A549 (cell line): Measurements from ENCODE around the gene C11orf65. TPM values are rescaled to one million over a fixed set of nuclear protein-coding genes. Genes with fewer than 3 reads are reported as not detected.
"Not testable (repeated sequence)": the region's sequence is repeated elsewhere in the genome, so short reads cannot be mapped to it uniquely, and the experiment has no call there.

Experiments used
- ATAC-seq, 2 experiments: fragments of 200-7000 bp in 1 of 2; fragments of >200 bp in 1 of 2; cut with Nextera tagmentation in 1 of 2; cut with Tn5 transposase in 1 of 2; 3 replicates each; pipeline versions ENCODE4 v1.8.0 to v1.9.1; 2018 to 2020; ENCODE audit warnings: mild to moderate bottlenecking in 1 of 2, moderate library complexity in 1 of 2
- CTCF ChIA-PET: fragments of 300-600 bp; sonication (Branson Sonifier 250); formaldehyde crosslinking; extraction: SDS; loops from one replicate; lab custom pipeline; 2021; ENCODE audit warnings: antibody characterized with exemption, inconsistent platforms; lab: Yijun Ruan, JAX
- POLR2A ChIA-PET: fragments of 350-600 bp; formaldehyde crosslinking; extraction: SDS; loops from one replicate; lab custom pipeline; 2021; ENCODE audit warnings: antibody characterized with exemption, inconsistent platforms; lab: Yijun Ruan, JAX
- DNase-seq, 2 experiments: peaks; one replicate each; pipeline versions ENCODE4 v3.0.0 to v3.0.0-alpha.2; 2011 to 2016; ENCODE audit warnings: low read depth in 1 of 2, low spot score in 1 of 2
- FAIRE-seq: peaks from 2 replicates; lab custom pipeline; 2011; peaks lifted over from hg19 to GRCh38; lab: Jason Lieb, UNC
- H3K27ac ChIP-seq, 2 experiments: fragments of >200 bp; sonication (Bioruptor Twin); formaldehyde crosslinking; 3 replicates each; pipeline ENCODE4 v1.5.1; 2016 to 2017
- H3K4me1 ChIP-seq: fragments of >200 bp; sonication (Bioruptor Twin); formaldehyde crosslinking; 3 replicates; pipeline ENCODE4 v1.6.1; 2016
- H3K4me2 ChIP-seq: fragments of >200 bp; sonication (Bioruptor Twin); formaldehyde crosslinking; 3 replicates; pipeline ENCODE4 v1.6.1; 2016
- H3K4me3 ChIP-seq: fragments of >200 bp; sonication (Bioruptor Twin); formaldehyde crosslinking; 3 replicates; pipeline ENCODE4 v1.5.1; 2016
- H3K9me3 ChIP-seq: fragments of >200 bp; sonication (Bioruptor Twin); formaldehyde crosslinking; 3 replicates; pipeline ENCODE4 v1.6.1; 2016
- ATOH8 ChIP-seq: fragments of 250-450 bp; sonication (Bioruptor Pico); IDR thresholded peaks from 2 replicates; pipeline ENCODE4 v1.5.0; 2020; ENCODE audit warnings: low read depth, mild to moderate bottlenecking, moderate library complexity
- BHLHE40 ChIP-seq: IDR thresholded peaks from 2 replicates; pipeline ENCODE4 v1.6.1; 2012; ENCODE audit warnings: low read depth, low read length, inconsistent platforms
- CBX2 ChIP-seq: fragments of 200-600 bp; sonication (generic); IDR thresholded peaks from 2 replicates; pipeline ENCODE4 v1.6.1; 2016; ENCODE audit warnings: low read depth, mild to moderate bottlenecking, borderline replicate concordance
- CBX8 ChIP-seq: fragments of 200-600 bp; sonication (generic); IDR thresholded peaks from 2 replicates; pipeline ENCODE4 v1.6.1; 2016
- CEBPB ChIP-seq, 2 experiments: fragments of >200 bp in 1 of 2; sonication (Bioruptor Twin) in 1 of 2; formaldehyde crosslinking in 1 of 2; IDR thresholded peaks; 2 replicates each; pipeline ENCODE4 v1.6.1; 2012 to 2016
- CHD4 ChIP-seq: fragments of 200-600 bp; sonication (generic); IDR thresholded peaks from 2 replicates; pipeline ENCODE4 v1.6.1; 2016; ENCODE audit warnings: antibody characterized with exemption, mild to moderate bottlenecking, borderline replicate concordance
- EHF ChIP-seq: fragments of 250-450 bp; sonication (Bioruptor Pico); IDR thresholded peaks from 2 replicates; pipeline ENCODE4 v1.5.0; 2020; ENCODE audit warnings: mild to moderate bottlenecking
- EHMT2 ChIP-seq: fragments of 200-600 bp; sonication (generic); IDR thresholded peaks from 2 replicates; pipeline ENCODE4 v1.6.1; 2016; ENCODE audit warnings: antibody characterized with exemption, low read depth, mild to moderate bottlenecking, moderate library complexity
- ELK1 ChIP-seq: fragments of 150-350 bp; IDR thresholded peaks from 2 replicates; pipeline ENCODE4 v1.6.1; 2014; ENCODE audit warnings: low read depth, mild to moderate bottlenecking, low read length
- EP300 ChIP-seq, 2 experiments: fragments of >200 bp; sonication (Bioruptor Twin); formaldehyde crosslinking; IDR thresholded peaks; 2 replicates in 1 of 2; 3 replicates in 1 of 2; pipeline ENCODE4 v1.6.1; 2016 to 2017
- FOSB ChIP-seq: fragments of 250-450 bp; sonication (Bioruptor Pico); IDR thresholded peaks from 2 replicates; pipeline ENCODE4 v1.5.0; 2020; ENCODE audit warnings: mild to moderate bottlenecking, moderate library complexity
- FOXS1 ChIP-seq: fragments of 250-450 bp; sonication (Bioruptor Pico); IDR thresholded peaks from 2 replicates; pipeline ENCODE4 v1.5.0; 2020; ENCODE audit warnings: mild to moderate bottlenecking, moderate library complexity
- HEYL ChIP-seq: fragments of 250-450 bp; sonication (Bioruptor Pico); IDR thresholded peaks from 2 replicates; pipeline ENCODE4 v1.8.0; 2021; ENCODE audit warnings: mild to moderate bottlenecking, moderate library complexity
- HOXB5 ChIP-seq: fragments of 250-450 bp; sonication (Bioruptor Pico); IDR thresholded peaks from 2 replicates; pipeline ENCODE4 v1.5.0; 2020; ENCODE audit warnings: mild to moderate bottlenecking, moderate library complexity
- JUN ChIP-seq, 2 experiments: fragments of >200 bp; sonication (Bioruptor Twin); formaldehyde crosslinking; IDR thresholded peaks; 2 replicates in 1 of 2; 3 replicates in 1 of 2; pipeline ENCODE4 v1.6.1; 2016 to 2017
- JUNB ChIP-seq: fragments of >200 bp; sonication (Bioruptor Twin); formaldehyde crosslinking; IDR thresholded peaks from 2 replicates; pipeline ENCODE4 v1.6.1; 2016
- KDM1A ChIP-seq: fragments of 200-600 bp; sonication (generic); IDR thresholded peaks from 2 replicates; pipeline ENCODE4 v1.6.1; 2016; ENCODE audit warnings: low read depth, mild to moderate bottlenecking
- KDM5A ChIP-seq: fragments of 200-600 bp; sonication (generic); IDR thresholded peaks from 2 replicates; pipeline ENCODE4 v1.6.1; 2016; ENCODE audit warnings: antibody characterized with exemption, mild to moderate bottlenecking
- MAX ChIP-seq: IDR thresholded peaks from 2 replicates; pipeline ENCODE4 v1.6.1; 2012
- MAZ ChIP-seq: fragments of 150-350 bp; IDR thresholded peaks from 2 replicates; pipeline ENCODE4 v1.6.1; 2014; ENCODE audit warnings: antibody characterized with exemption, low read depth, low read length, borderline replicate concordance
- PBX3 ChIP-seq: IDR thresholded peaks from 2 replicates; pipeline ENCODE4 v1.6.1; 2012
- PHF8 ChIP-seq: fragments of 200-600 bp; sonication (generic); IDR thresholded peaks from 2 replicates; pipeline ENCODE4 v1.6.1; 2016; ENCODE audit warnings: low read depth, mild to moderate bottlenecking, antibody characterized with exemption, moderate library complexity, borderline replicate concordance
- SMC3 ChIP-seq: fragments of >200 bp; sonication (Bioruptor Twin); formaldehyde crosslinking; IDR thresholded peaks from 3 replicates; pipeline ENCODE4 v1.6.1; 2018; ENCODE audit warnings: inconsistent platforms
- TP53 ChIP-seq: fragments of 250-450 bp; sonication (Bioruptor Pico); IDR thresholded peaks from 2 replicates; pipeline ENCODE4 v1.5.0; 2021; ENCODE audit warnings: mild to moderate bottlenecking, moderate library complexity
- ZC3H11A ChIP-seq: fragments of 450-650 bp; IDR thresholded peaks from 2 replicates; pipeline ENCODE4 v1.6.1; 2014; ENCODE audit warnings: antibody characterized with exemption, mild to moderate bottlenecking
- ZFP36 ChIP-seq: fragments of 450-650 bp; IDR thresholded peaks from 2 replicates; pipeline ENCODE4 v1.6.1; 2014; ENCODE audit warnings: borderline replicate concordance; ENCODE audit not compliant: partially characterized antibody
- ZSCAN20 ChIP-seq: fragments of 250-450 bp; sonication (Bioruptor Pico); IDR thresholded peaks from 2 replicates; pipeline ENCODE4 v1.8.0; 2022; ENCODE audit warnings: mild to moderate bottlenecking, moderate library complexity
- WGBS: methylation state at CpG from one replicate; pipeline ENCODE4 v1.1.6; 2017; ENCODE audit errors: missing lambda C conversion rate; 5-methylcytosine and 5-hydroxymethylcytosine counted together
- polyA plus RNA-seq, 4 experiments: library from polyadenylated mRNA; depleted of rRNA in 3 of 4; stranded (reverse); fragments of >200 nt; fragmentation: RNase III in 1 of 4; extraction: RNeasy Plus Mini Kit Qiagen cat#74134 plus additional on column Dnase treatment in 1 of 4; gene quantifications; 2 replicates in 3 of 4; 3 replicates in 1 of 4; pipeline ENCODE4 v1.2.3, GENCODE V29; 2011 to 2017

The C11orf65 gene
- polyA plus RNA-seq, 2 of the 4 experiments (the other 2 are of a cell fraction) = 0.19 to 0.72 TPM

GRCh38 chr11:108392353-108392752 is 75.0 kb downstream of the C11orf65 start:
- Histone ChIP-seq H3K4me1 (no peaks in the 10 kb centered on the region), H3K27ac (no peak overlapping the region), H3K9me3 (no peaks in the 10 kb centered on the region), H3K4me3 (no peak overlapping the region), H3K4me2 (no peak overlapping the region)
- 70% methylated on average over 1 of the region's 1 CpG for WGBS
- no peak for FAIRE-seq
- ATAC-seq = no peak
- POLR2A ChIA-PET = no interaction called here
- CTCF ChIA-PET = no interaction called here
- TF ChIP-seq MAX (no peak), CBX8 (no peak), PBX3 (no peak), ELK1 (no peak), FOXS1 (no peak), EHF (CRISPR knock-in tag) (no peak), FOSB (CRISPR knock-in tag) (no peak), ZFP36 (no peak), HOXB5 (CRISPR knock-in tag) (no peak), BHLHE40 (no peak), MAZ (no peak), SMC3 (no peak), HEYL (CRISPR knock-in tag) (no peak), CHD4 (no peak), EP300 (IDR thresholded peaks at IDR 0.05) (no peak), ATOH8 (CRISPR knock-in tag) (no peak), CBX2 (no peak), JUNB (no peak), KDM5A (no peak)
- TF ChIP-seq, all 56 proteins: peak for 0
- DNase-seq = no peak

GRCh38 chr11:108388576-108388975 is 78.8 kb downstream of the C11orf65 start:
- CTCF ChIA-PET = no interaction called here
- Histone ChIP-seq H3K4me1 (no peaks in the 10 kb centered on the region), H3K27ac (no peak overlapping the region), H3K9me3 (no peaks in the 10 kb centered on the region), H3K4me2 (no peak overlapping the region), H3K4me3 (no peak overlapping the region)
- no peak for TF ChIP-seq KDM1A
- no peak for TF ChIP-seq JUN (IDR thresholded peaks at IDR 0.05)
- TF ChIP-seq ZFP36 = no peak
- TF ChIP-seq PHF8 = no peak
- no peak for TF ChIP-seq MAX
- TF ChIP-seq CEBPB (IDR thresholded peaks at IDR 0.05) = no peak
- no peak for TF ChIP-seq EHMT2
- no peak for TF ChIP-seq ELK1
- no peak for TF ChIP-seq ZC3H11A
- no peak for TF ChIP-seq TP53 (CRISPR knock-in tag)
- no peak for TF ChIP-seq ZSCAN20 (CRISPR knock-in tag)
- POLR2A ChIA-PET = no interaction called here
- DNase-seq (no peak), ATAC-seq (no peak), FAIRE-seq (no peak)
- whole genome bisulfite sequencing = 75% methylated on average over 5 of the region's 5 CpGs

- H3K4me3 ChIP-seq, DNase-seq, H3K27ac ChIP-seq, H3K4me2 ChIP-seq, CTCF ChIA-PET, ATAC-seq, FAIRE-seq, H3K9me3 ChIP-seq, POLR2A ChIA-PET, H3K4me1 ChIP-seq: not testable (repeated sequence)
- 88% methylated on average over 15 of the region's 24 CpGs for whole genome bisulfite sequencing
These were observed 93.8 kb downstream of the C11orf65 start for GRCh38 chr11:108373505-108373904.
